Measurements from ENCODE around the gene SIGMAR1. TPM values are rescaled to one million over a fixed set of nuclear protein-coding genes. Genes with fewer than 3 reads are reported as not detected.

The SIGMAR1 gene
- total RNA-seq, 1 donor from 2014 or later, result 64.6 TPM

DNA sequence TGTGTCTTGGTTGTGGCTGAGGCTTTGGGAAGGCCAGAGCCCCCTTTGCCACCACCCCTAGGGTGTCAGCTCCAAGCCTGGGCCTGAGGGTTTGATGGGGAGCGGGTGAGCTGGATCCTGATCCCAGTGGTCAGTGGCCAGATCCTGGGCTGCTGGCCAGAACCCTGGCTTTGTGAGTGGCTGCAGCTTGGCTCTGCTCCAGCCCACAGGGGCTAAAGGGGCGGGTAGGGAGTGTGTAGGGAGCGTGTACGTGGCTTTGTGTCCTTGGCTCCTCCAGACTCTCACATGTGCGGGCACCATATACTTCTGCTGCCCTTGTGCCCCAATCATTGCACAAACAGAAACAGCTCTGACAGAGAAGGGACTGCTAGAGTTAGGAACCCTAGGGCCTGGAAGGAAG is 13.2 kb upstream of the SIGMAR1 start:
- Mint-ChIP-seq H3K27ac (no peak overlapping the region), H3K4me1 (ENCODE audit: low read depth) (peaks cover 47% of the 10 kb centered on the region), H3K36me3 (ENCODE audit: insufficient read depth) (peaks cover 8% of the 10 kb centered on the region), H3K27me3 (no peaks in the 10 kb centered on the region), H3K9me3 (ENCODE audit: low read depth) (no peaks in the 10 kb centered on the region), H3K4me3 (ENCODE audit: low read depth) (peak overlapping the region; percentile 39)
- TF ChIP-seq, protein P1, sequence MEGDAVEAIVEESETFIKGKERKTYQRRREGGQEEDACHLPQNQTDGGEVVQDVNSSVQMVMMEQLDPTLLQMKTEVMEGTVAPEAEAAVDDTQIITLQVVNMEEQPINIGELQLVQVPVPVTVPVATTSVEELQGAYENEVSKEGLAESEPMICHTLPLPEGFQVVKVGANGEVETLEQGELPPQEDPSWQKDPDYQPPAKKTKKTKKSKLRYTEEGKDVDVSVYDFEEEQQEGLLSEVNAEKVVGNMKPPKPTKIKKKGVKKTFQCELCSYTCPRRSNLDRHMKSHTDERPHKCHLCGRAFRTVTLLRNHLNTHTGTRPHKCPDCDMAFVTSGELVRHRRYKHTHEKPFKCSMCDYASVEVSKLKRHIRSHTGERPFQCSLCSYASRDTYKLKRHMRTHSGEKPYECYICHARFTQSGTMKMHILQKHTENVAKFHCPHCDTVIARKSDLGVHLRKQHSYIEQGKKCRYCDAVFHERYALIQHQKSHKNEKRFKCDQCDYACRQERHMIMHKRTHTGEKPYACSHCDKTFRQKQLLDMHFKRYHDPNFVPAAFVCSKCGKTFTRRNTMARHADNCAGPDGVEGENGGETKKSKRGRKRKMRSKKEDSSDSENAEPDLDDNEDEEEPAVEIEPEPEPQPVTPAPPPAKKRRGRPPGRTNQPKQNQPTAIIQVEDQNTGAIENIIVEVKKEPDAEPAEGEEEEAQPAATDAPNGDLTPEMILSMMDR (IDR thresholded peaks at IDR 0.05; ENCODE audit: unreplicated experiment), result no peak
- DNase-seq (ENCODE audit: low spot score, unreplicated experiment), result no peak

DNA sequence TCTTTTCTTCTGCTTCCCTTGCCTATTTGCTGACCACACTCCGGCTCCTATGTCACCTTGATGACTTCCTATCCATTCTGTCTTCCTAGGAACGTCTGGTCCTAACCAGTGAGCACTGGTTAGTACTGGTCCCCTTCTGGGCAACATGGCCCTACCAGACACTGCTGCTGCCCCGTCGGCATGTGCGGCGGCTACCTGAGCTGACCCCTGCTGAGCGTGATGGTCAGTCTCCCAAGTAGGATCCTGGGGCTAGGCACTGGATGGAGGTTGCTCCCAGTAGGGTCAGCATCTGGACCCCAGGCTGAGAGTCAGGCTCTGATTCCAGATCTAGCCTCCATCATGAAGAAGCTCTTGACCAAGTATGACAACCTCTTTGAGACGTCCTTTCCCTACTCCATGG is 11.1 kb upstream of the SIGMAR1 start:
- H3K4me1 Mint-ChIP-seq (ENCODE audit: low read depth), result peaks cover 48% of the 10 kb centered on the region
- H3K9me3 Mint-ChIP-seq (ENCODE audit: low read depth), result no peaks in the 10 kb centered on the region
- no peaks in the 10 kb centered on the region for H3K27me3 Mint-ChIP-seq
- DNase-seq (ENCODE audit: low spot score, unreplicated experiment), result no peak
- TF ChIP-seq, protein P1 (IDR thresholded peaks at IDR 0.05; ENCODE audit: unreplicated experiment), result no peak
- H3K4me3 Mint-ChIP-seq (ENCODE audit: low read depth), result no peak overlapping the region
- H3K36me3 Mint-ChIP-seq (ENCODE audit: insufficient read depth), result peaks cover 8% of the 10 kb centered on the region
- no peak overlapping the region for H3K27ac Mint-ChIP-seq

DNA sequence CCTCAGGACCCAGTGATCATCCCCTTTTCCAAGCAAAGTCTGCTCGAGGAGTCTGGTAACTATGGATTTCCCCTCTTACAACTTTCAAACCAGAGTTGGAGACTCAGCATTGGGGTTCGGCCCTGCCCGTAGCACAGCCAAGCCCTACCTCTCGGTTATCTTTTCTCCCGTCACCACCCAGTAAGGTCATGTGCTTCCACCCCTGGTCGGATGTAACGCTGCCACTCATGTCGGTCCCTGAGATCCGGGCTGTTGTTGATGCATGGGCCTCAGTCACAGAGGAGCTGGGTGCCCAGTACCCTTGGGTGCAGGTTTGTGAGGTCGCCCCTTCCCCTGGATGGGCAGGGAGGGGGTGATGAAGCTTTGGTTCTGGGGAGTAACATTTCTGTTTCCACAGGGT is 10.1 kb upstream of the SIGMAR1 start:
- no peaks in the 10 kb centered on the region for H3K9me3 Mint-ChIP-seq (ENCODE audit: low read depth)
- TF ChIP-seq, protein P1 (IDR thresholded peaks at IDR 0.05; ENCODE audit: unreplicated experiment), result no peak
- H3K4me3 Mint-ChIP-seq (ENCODE audit: low read depth), result peak overlapping the region; percentile 84
- peaks cover 8% of the 10 kb centered on the region for H3K36me3 Mint-ChIP-seq (ENCODE audit: insufficient read depth)
- no peak for DNase-seq (ENCODE audit: low spot score, unreplicated experiment)
- peak overlapping the region; percentile 92 for H3K27ac Mint-ChIP-seq
- no peaks in the 10 kb centered on the region for H3K27me3 Mint-ChIP-seq
- H3K4me1 Mint-ChIP-seq (ENCODE audit: low read depth), result peaks cover 39% of the 10 kb centered on the region

GRCh38 chr9:34647084-34647403 is 9.5 kb upstream of the SIGMAR1 start:
- H3K4me3 Mint-ChIP-seq (ENCODE audit: low read depth), result peak overlapping the region; percentile 84
- H3K9me3 Mint-ChIP-seq (ENCODE audit: low read depth), result no peaks in the 10 kb centered on the region
- H3K4me1 Mint-ChIP-seq (ENCODE audit: low read depth), result peaks cover 32% of the 10 kb centered on the region
- no peak for DNase-seq (ENCODE audit: low spot score, unreplicated experiment)
- H3K36me3 Mint-ChIP-seq (ENCODE audit: insufficient read depth), result peaks cover 8% of the 10 kb centered on the region
- TF ChIP-seq, protein P1 (IDR thresholded peaks at IDR 0.05; ENCODE audit: unreplicated experiment), result no peak
- peak overlapping the region; percentile 92 for H3K27ac Mint-ChIP-seq
- no peaks in the 10 kb centered on the region for H3K27me3 Mint-ChIP-seq

GRCh38 chr9:34646211-34647083 is 8.9 kb upstream of the SIGMAR1 start, which contains the start of gene GALT:
Gene GALT (plus strand): TSS chr9:34646675. CDS start chr9:34646705, 30 bp downstream.
- TF ChIP-seq, protein P1 (IDR thresholded peaks at IDR 0.05; ENCODE audit: unreplicated experiment), result peak; percentile 43
- peak; percentile 95 for DNase-seq (ENCODE audit: low spot score, unreplicated experiment)
- Mint-ChIP-seq H3K4me3 (ENCODE audit: low read depth) (peak within 1 kb of the TSS; percentile 84), H3K9me3 (ENCODE audit: low read depth) (no peaks in the 10 kb centered on the region), H3K27ac (peak within 1 kb of the TSS; percentile 92), H3K36me3 (ENCODE audit: insufficient read depth) (peaks cover 8% of the 10 kb centered on the region), H3K27me3 (no peaks in the 10 kb centered on the region), H3K4me1 (ENCODE audit: low read depth) (peaks cover 29% of the 10 kb centered on the region)

Data from progenitor cell of endocrine pancreas (in vitro differentiated cells).